ENCODE measurements around the gene PPP3R2.

- TF ChIP-seq CTCF (optimal IDR thresholded peaks at IDR 0.05 in 1 of 3, IDR thresholded peaks at IDR 0.05 in 1 of 3, conservative IDR thresholded peaks at IDR 0.05 in 1 of 3; ENCODE audit: extremely low read depth in 1 of 3, insufficient read depth in 2 of 3, low read length in 3 of 3) (no peak), EZH2 (IDR thresholded peaks at IDR 0.05; ENCODE audit: low read length) (no peak)
Observed at GRCh38 chr9:101625876-101626275, 31.1 kb upstream of the PPP3R2 start.
